ENCODE data around the gene NKX6-2.

The NKX6-2 gene

DNA sequence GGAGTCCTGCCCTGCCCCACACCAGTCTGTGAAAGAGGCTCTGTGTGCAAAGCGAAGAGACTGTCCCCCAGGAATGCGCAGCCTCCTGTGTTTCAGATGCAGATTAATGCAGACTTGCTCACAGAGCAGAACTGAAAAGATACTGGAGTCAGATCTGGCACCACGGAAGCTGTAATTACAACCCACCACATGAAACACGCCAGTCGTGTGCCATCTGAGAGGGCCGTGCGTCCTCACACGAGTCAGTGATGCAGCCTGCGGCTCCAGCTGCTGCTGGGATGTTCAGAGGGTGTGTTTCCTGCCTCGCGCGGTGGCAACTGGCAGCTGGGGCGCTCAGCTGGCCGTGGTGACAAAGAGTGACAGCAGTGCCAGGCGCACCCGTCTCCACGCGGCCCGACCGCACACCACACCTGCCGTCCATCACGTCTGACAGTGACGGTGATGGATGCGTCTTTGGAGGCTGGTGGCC, 50.0 kb downstream of the NKX6-2 start:
- DNase-seq (ENCODE audit: low read depth): no peak
- H3K4me3 ChIP-seq (ENCODE audit: low read depth, low read length): no peak overlapping the region
- no peak for TF ChIP-seq CTCF (IDR thresholded peaks at IDR 0.05; ENCODE audit: insufficient read depth, low read depth, low read length, missing control alignments)

- no peak for TF ChIP-seq CTCF (IDR thresholded peaks at IDR 0.05; ENCODE audit: insufficient read depth, low read depth, low read length, missing control alignments)
- DNase-seq (ENCODE audit: low read depth): no peak
- H3K4me3 ChIP-seq (ENCODE audit: low read depth, low read length): no peak overlapping the region
These were observed 50.6 kb downstream of the NKX6-2 start for GRCh38 chr10:132735341-132735775.

GRCh38 chr10:132733926-132734325, 52.0 kb downstream of the NKX6-2 start:
- DNase-seq (ENCODE audit: low read depth): no peak
- no peak overlapping the region for H3K4me3 ChIP-seq (ENCODE audit: low read depth, low read length)
- TF ChIP-seq CTCF (IDR thresholded peaks at IDR 0.05; ENCODE audit: insufficient read depth, low read depth, low read length, missing control alignments): no peak

Measured in GM12865 (cell line).